ENCODE measurements around the gene PLLP.

GRCh38 chr16:57258226-57258909, 26.1 kb downstream of the PLLP start:
- TF ChIP-seq OSR1 (CRISPR knock-in tag; IDR thresholded peaks at IDR 0.05) (no peak), PATZ1 (CRISPR knock-in tag; IDR thresholded peaks at IDR 0.05; ENCODE audit: borderline replicate concordance) (no peak), ZNF565 (CRISPR knock-in tag; conservative IDR thresholded peaks at IDR 0.05; ENCODE audit: low read depth) (no peak), CSDC2 (CRISPR knock-in tag; IDR thresholded peaks at IDR 0.05) (no peak), TCF4 (CRISPR knock-in tag; IDR thresholded peaks at IDR 0.05; ENCODE audit: borderline replicate concordance) (no peak), RARB (CRISPR knock-in tag; IDR thresholded peaks at IDR 0.05) (no peak), ISL1 (CRISPR knock-in tag; IDR thresholded peaks at IDR 0.05) (no peak), ARNTL (CRISPR knock-in tag; IDR thresholded peaks at IDR 0.05; ENCODE audit: borderline replicate concordance, low read depth) (no peak), ZFP3 (CRISPR knock-in tag; IDR thresholded peaks at IDR 0.05) (no peak), ESRRG (CRISPR knock-in tag; IDR thresholded peaks at IDR 0.05) (no peak), ZFP30 (CRISPR knock-in tag; IDR thresholded peaks at IDR 0.05) (no peak)

Data from SK-N-SH treated with all-trans-retinoic acid at 6 μM for 48 hours (cell line).